Upper lobe of left lung (tissue), 4 donors: ENCODE results near the gene PXDN.

Experiments
- CTCF ChIP-seq, 6 experiments: fragments of 450-650 bp in 4 of 6; fragments of 200-600 bp in 2 of 6; sonication (generic) in 2 of 6; IDR thresholded peaks; one replicate each; pipeline ENCODE4 v1.5.1; 2016 to 2019; ENCODE audit warnings: antibody characterized with exemption in 6 of 6
- EP300 ChIP-seq, 4 donors: sonication (generic); formaldehyde crosslinking; IDR thresholded peaks; one replicate each; pipeline ENCODE4 v1.5.1; 2017; ENCODE audit warnings: antibody characterized with exemption in 4 of 4, control low read depth in 2 of 4
- POLR2A ChIP-seq, 4 donors: fragments of 450-650 bp; IDR thresholded peaks; one replicate each; pipeline ENCODE4 v1.5.1; 2016 to 2017; ENCODE audit warnings: antibody characterized with exemption in 4 of 4, mild to moderate bottlenecking in 2 of 4
- POLR2AphosphoS5 ChIP-seq, 2 donors: sonication (generic); formaldehyde crosslinking; IDR thresholded peaks; one replicate each; pipeline ENCODE4 v1.5.1; 2017; ENCODE audit warnings: antibody characterized with exemption in 2 of 2

- TF ChIP-seq CTCF (IDR thresholded peaks at IDR 0.05): no peak
- no peak for TF ChIP-seq POLR2A (IDR thresholded peaks at IDR 0.05)
- TF ChIP-seq POLR2AphosphoS5 (IDR thresholded peaks at IDR 0.05): no peak
- TF ChIP-seq EP300 (IDR thresholded peaks at IDR 0.05): no peak
These were observed 121.7 kb downstream of the PXDN start for GRCh38 chr2:1622521-1623200.
